ENCODE measurements around the gene RAPGEF2.

The RAPGEF2 gene

DNA sequence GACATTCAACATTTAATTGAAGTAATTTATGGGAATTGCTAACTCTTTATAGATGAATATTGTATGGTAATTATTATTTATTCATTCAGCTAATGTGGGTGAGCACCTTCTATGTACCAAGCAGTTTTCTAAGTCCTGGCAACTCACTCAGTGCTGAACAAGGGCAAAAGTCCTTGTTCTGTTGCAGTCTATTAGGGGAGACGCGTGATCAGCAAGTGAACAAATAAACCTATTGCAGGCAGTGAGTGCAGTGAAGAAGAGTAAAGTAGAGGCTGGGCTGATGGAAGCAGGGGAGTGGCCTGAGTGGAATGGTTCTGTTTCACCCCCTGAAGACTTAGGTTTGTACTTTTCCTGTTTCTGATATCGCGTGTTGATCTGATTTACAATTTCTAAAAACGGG is 214.3 kb downstream of the RAPGEF2 start:
- ATAC-seq = no peak
- TF ChIP-seq GLIS3 (CRISPR knock-in tag; IDR thresholded peaks at IDR 0.05) = no peak
- TF ChIP-seq, protein P1, sequence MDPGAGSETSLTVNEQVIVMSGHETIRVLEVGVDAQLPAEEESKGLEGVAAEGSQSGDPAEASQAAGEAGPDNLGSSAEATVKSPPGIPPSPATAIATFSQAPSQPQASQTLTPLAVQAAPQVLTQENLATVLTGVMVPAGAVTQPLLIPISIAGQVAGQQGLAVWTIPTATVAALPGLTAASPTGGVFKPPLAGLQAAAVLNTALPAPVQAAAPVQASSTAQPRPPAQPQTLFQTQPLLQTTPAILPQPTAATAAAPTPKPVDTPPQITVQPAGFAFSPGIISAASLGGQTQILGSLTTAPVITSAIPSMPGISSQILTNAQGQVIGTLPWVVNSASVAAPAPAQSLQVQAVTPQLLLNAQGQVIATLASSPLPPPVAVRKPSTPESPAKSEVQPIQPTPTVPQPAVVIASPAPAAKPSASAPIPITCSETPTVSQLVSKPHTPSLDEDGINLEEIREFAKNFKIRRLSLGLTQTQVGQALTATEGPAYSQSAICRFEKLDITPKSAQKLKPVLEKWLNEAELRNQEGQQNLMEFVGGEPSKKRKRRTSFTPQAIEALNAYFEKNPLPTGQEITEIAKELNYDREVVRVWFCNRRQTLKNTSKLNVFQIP (CRISPR knock-in tag; IDR thresholded peaks at IDR 0.05; ENCODE audit: borderline replicate concordance, low read depth) = no peak
- no peak for TF ChIP-seq ZNF70 (CRISPR knock-in tag; IDR thresholded peaks at IDR 0.05)
- no peak for TF ChIP-seq ZFP30 (CRISPR knock-in tag; IDR thresholded peaks at IDR 0.05)
- TF ChIP-seq, protein P2, sequence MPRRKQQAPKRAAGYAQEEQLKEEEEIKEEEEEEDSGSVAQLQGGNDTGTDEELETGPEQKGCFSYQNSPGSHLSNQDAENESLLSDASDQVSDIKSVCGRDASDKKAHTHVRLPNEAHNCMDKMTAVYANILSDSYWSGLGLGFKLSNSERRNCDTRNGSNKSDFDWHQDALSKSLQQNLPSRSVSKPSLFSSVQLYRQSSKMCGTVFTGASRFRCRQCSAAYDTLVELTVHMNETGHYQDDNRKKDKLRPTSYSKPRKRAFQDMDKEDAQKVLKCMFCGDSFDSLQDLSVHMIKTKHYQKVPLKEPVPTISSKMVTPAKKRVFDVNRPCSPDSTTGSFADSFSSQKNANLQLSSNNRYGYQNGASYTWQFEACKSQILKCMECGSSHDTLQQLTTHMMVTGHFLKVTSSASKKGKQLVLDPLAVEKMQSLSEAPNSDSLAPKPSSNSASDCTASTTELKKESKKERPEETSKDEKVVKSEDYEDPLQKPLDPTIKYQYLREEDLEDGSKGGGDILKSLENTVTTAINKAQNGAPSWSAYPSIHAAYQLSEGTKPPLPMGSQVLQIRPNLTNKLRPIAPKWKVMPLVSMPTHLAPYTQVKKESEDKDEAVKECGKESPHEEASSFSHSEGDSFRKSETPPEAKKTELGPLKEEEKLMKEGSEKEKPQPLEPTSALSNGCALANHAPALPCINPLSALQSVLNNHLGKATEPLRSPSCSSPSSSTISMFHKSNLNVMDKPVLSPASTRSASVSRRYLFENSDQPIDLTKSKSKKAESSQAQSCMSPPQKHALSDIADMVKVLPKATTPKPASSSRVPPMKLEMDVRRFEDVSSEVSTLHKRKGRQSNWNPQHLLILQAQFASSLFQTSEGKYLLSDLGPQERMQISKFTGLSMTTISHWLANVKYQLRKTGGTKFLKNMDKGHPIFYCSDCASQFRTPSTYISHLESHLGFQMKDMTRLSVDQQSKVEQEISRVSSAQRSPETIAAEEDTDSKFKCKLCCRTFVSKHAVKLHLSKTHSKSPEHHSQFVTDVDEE (CRISPR knock-in tag; IDR thresholded peaks at IDR 0.05) = no peak
- TF ChIP-seq, protein P3, sequence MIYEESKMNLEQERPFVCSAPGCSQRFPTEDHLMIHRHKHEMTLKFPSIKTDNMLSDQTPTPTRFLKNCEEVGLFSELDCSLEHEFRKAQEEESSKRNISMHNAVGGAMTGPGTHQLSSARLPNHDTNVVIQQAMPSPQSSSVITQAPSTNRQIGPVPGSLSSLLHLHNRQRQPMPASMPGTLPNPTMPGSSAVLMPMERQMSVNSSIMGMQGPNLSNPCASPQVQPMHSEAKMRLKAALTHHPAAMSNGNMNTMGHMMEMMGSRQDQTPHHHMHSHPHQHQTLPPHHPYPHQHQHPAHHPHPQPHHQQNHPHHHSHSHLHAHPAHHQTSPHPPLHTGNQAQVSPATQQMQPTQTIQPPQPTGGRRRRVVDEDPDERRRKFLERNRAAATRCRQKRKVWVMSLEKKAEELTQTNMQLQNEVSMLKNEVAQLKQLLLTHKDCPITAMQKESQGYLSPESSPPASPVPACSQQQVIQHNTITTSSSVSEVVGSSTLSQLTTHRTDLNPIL (CRISPR knock-in tag; IDR thresholded peaks at IDR 0.05; ENCODE audit: low read depth) = no peak
- TF ChIP-seq RARB (CRISPR knock-in tag; IDR thresholded peaks at IDR 0.05) = no peak
- TF ChIP-seq ISL1 (CRISPR knock-in tag; IDR thresholded peaks at IDR 0.05) = no peak
- no peak for TF ChIP-seq ZFP3 (CRISPR knock-in tag; IDR thresholded peaks at IDR 0.05)
- TF ChIP-seq ARNTL (CRISPR knock-in tag; IDR thresholded peaks at IDR 0.05; ENCODE audit: borderline replicate concordance, low read depth) = no peak
- TF ChIP-seq, protein P4, sequence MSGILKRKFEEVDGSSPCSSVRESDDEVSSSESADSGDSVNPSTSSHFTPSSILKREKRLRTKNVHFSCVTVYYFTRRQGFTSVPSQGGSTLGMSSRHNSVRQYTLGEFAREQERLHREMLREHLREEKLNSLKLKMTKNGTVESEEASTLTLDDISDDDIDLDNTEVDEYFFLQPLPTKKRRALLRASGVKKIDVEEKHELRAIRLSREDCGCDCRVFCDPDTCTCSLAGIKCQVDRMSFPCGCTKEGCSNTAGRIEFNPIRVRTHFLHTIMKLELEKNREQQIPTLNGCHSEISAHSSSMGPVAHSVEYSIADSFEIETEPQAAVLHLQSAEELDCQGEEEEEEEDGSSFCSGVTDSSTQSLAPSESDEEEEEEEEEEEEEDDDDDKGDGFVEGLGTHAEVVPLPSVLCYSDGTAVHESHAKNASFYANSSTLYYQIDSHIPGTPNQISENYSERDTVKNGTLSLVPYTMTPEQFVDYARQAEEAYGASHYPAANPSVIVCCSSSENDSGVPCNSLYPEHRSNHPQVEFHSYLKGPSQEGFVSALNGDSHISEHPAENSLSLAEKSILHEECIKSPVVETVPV (CRISPR knock-in tag; IDR thresholded peaks at IDR 0.05) = no peak
- TF ChIP-seq SNAI2 (CRISPR knock-in tag; IDR thresholded peaks at IDR 0.05) = no peak
- no peak for TF ChIP-seq CSDC2 (CRISPR knock-in tag; IDR thresholded peaks at IDR 0.05)
- no peak for TF ChIP-seq ZNF565 (CRISPR knock-in tag; conservative IDR thresholded peaks at IDR 0.05; ENCODE audit: low read depth)
- TF ChIP-seq ZNF8 (CRISPR knock-in tag; IDR thresholded peaks at IDR 0.05) = no peak
- TF ChIP-seq ZC3H10 (CRISPR knock-in tag; IDR thresholded peaks at IDR 0.05) = no peak
- no peak for TF ChIP-seq ESRRG (CRISPR knock-in tag; IDR thresholded peaks at IDR 0.05)
- TF ChIP-seq BACH2 (CRISPR knock-in tag; IDR thresholded peaks at IDR 0.05; ENCODE audit: borderline replicate concordance) = no peak
- TF ChIP-seq OSR1 (CRISPR knock-in tag; IDR thresholded peaks at IDR 0.05) = no peak

DNA sequence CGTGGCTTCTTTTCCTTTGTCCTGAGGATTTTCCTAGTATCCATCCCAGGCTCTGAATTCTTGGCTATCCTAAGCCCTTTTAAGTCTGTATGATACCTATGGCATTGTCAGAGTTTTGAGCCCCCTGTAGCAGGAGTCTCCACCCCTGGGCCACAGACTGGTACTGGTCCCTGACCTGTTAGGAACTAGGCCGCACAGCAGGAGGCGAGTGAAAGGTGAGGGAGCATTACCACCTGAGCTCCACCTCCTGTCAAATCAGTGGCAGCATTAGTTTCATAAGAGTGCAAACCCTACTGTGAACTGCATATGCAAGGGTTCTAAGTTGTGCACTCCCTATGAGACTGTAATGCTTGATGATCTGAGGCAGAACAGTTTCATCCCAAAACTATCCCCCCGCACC is 216.1 kb downstream of the RAPGEF2 start:
- no peak for TF ChIP-seq OSR1 (CRISPR knock-in tag; IDR thresholded peaks at IDR 0.05)
- TF ChIP-seq ZNF8 (CRISPR knock-in tag; IDR thresholded peaks at IDR 0.05) = no peak
- no peak for TF ChIP-seq ZNF565 (CRISPR knock-in tag; conservative IDR thresholded peaks at IDR 0.05; ENCODE audit: low read depth)
- no peak for TF ChIP-seq ZC3H10 (CRISPR knock-in tag; IDR thresholded peaks at IDR 0.05)
- no peak for ATAC-seq

DNA sequence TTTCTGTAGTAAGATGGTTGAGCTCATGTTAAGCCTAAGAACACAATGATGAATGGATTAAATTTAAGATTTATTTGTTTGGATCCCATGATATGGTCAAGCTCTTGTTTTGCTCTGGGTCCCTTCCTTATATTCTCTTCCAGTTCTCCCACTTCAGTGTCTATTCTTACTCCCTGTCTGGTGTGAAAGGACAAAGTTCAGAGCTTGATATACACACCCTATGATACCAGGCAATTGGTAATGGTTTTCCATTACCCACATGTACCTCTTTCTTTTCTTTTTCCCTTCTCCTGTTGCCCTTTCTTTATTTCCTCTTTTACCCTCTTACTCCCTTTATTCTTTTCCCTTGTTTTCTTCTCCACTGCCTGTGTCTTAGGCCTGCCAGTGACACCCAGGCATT is 223.6 kb downstream of the RAPGEF2 start:
- no peak for ATAC-seq
- TF ChIP-seq ZNF8 (CRISPR knock-in tag; IDR thresholded peaks at IDR 0.05) = no peak
- TF ChIP-seq, protein P1 (CRISPR knock-in tag; IDR thresholded peaks at IDR 0.05; ENCODE audit: borderline replicate concordance, low read depth) = no peak

DNA sequence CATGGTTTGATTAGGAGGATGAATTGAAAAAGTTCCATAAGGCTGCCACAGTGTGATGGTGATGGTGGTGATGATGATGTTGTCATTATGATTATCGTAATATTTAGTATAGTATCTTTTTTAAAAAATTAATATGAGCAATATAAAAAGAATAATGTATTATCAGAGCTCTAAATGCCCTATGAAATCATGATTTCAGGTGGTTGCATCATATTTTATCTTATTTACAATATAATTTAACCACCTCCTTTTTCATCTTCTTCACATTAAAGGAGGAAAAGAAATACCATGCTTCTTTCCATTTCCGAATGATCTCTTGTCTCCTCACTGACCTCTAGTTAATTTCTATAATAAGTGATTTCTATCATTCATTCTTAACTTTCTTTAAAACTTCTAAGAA is 225.9 kb downstream of the RAPGEF2 start:
- no peak for TF ChIP-seq ISL1 (CRISPR knock-in tag; IDR thresholded peaks at IDR 0.05)
- no peak for TF ChIP-seq GLIS3 (CRISPR knock-in tag; IDR thresholded peaks at IDR 0.05)
- no peak for TF ChIP-seq RARB (CRISPR knock-in tag; IDR thresholded peaks at IDR 0.05)
- TF ChIP-seq, protein P1 (CRISPR knock-in tag; IDR thresholded peaks at IDR 0.05; ENCODE audit: borderline replicate concordance, low read depth) = no peak
- TF ChIP-seq PPARA (CRISPR knock-in tag; IDR thresholded peaks at IDR 0.05; ENCODE audit: borderline replicate concordance) = no peak
- no peak for TF ChIP-seq ZFP3 (CRISPR knock-in tag; IDR thresholded peaks at IDR 0.05)
- TF ChIP-seq ZNF70 (CRISPR knock-in tag; IDR thresholded peaks at IDR 0.05) = no peak
- TF ChIP-seq, protein P5, sequence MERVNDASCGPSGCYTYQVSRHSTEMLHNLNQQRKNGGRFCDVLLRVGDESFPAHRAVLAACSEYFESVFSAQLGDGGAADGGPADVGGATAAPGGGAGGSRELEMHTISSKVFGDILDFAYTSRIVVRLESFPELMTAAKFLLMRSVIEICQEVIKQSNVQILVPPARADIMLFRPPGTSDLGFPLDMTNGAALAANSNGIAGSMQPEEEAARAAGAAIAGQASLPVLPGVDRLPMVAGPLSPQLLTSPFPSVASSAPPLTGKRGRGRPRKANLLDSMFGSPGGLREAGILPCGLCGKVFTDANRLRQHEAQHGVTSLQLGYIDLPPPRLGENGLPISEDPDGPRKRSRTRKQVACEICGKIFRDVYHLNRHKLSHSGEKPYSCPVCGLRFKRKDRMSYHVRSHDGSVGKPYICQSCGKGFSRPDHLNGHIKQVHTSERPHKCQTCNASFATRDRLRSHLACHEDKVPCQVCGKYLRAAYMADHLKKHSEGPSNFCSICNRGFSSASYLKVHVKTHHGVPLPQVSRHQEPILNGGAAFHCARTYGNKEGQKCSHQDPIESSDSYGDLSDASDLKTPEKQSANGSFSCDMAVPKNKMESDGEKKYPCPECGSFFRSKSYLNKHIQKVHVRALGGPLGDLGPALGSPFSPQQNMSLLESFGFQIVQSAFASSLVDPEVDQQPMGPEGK (CRISPR knock-in tag; IDR thresholded peaks at IDR 0.05; ENCODE audit: borderline replicate concordance) = no peak
- no peak for TF ChIP-seq SNAI2 (CRISPR knock-in tag; IDR thresholded peaks at IDR 0.05)
- TF ChIP-seq ZNF565 (CRISPR knock-in tag; conservative IDR thresholded peaks at IDR 0.05; ENCODE audit: low read depth) = no peak
- TF ChIP-seq ARNTL (CRISPR knock-in tag; IDR thresholded peaks at IDR 0.05; ENCODE audit: borderline replicate concordance, low read depth) = no peak
- no peak for ATAC-seq
